Neuronal stem cell (in vitro differentiated cells): ENCODE results near the gene TTLL8.

Experiments used
- DNase-seq: peaks from one replicate; pipeline ENCODE4 v3.0.0-alpha.2; 2013; ENCODE audit warnings: low spot score
- H2AFZ ChIP-seq: one replicate; pipeline ENCODE4 v1.6.1; 2013; ENCODE audit warnings: mild to moderate bottlenecking, low read length, inconsistent platforms
- H2AK5ac ChIP-seq: 2 replicates; pipeline ENCODE4 v1.6.1; 2013; ENCODE audit warnings: low read depth, mild to moderate bottlenecking, inconsistent platforms, low read length, moderate library complexity, mixed read lengths
- H2BK120ac ChIP-seq: 2 replicates; pipeline ENCODE4 v1.6.1; 2013; ENCODE audit warnings: low read depth, mild to moderate bottlenecking, inconsistent platforms, low read length, moderate library complexity, mixed read lengths
- H2BK12ac ChIP-seq: one replicate; pipeline ENCODE4 v1.6.1; 2013; ENCODE audit warnings: low read length, inconsistent platforms
- H2BK15ac ChIP-seq: 2 replicates; pipeline ENCODE4 v1.6.1; 2013; ENCODE audit warnings: mild to moderate bottlenecking, low read length, inconsistent platforms, mixed read lengths
- H2BK5ac ChIP-seq: one replicate; pipeline ENCODE4 v1.6.1; 2013; ENCODE audit warnings: inconsistent platforms, mild to moderate bottlenecking, low read length, moderate library complexity
- H3K14ac ChIP-seq: one replicate; pipeline ENCODE4 v1.6.1; 2013; ENCODE audit warnings: low read length, inconsistent platforms
- H3K18ac ChIP-seq: 2 replicates; pipeline ENCODE4 v1.6.1; 2013; ENCODE audit warnings: low read length, inconsistent platforms
- H3K23ac ChIP-seq: 2 replicates; pipeline ENCODE4 v1.6.1; 2013; ENCODE audit warnings: low read depth, mild to moderate bottlenecking, mixed read lengths, low read length, inconsistent platforms; ENCODE audit not compliant: poor library complexity
- H3K27ac ChIP-seq: replicated peaks from 3 replicates; pipeline ENCODE4 v1.5.1; 2013; ENCODE audit warnings: low read length, inconsistent platforms
- H3K27me3 ChIP-seq, 3 experiments: 2 replicates each; pipeline ENCODE4 v1.6.1; 2013; ENCODE audit warnings: low read length in 3 of 3, mild to moderate bottlenecking in 2 of 3, inconsistent platforms in 1 of 3, low read depth in 1 of 3, mixed read lengths in 1 of 3, moderate library complexity in 1 of 3; ENCODE audit not compliant: control insufficient read depth in 3 of 3, insufficient read depth in 3 of 3
- H3K36me3 ChIP-seq, 2 donors: replicated peaks in 1 of 2; 2 replicates each; pipeline ENCODE4 v1.6.1; 2013; ENCODE audit warnings: low read length in 2 of 2; ENCODE audit not compliant: control insufficient read depth in 2 of 2, insufficient read depth in 2 of 2
- H3K4ac ChIP-seq: 2 replicates; pipeline ENCODE4 v1.6.1; 2013; ENCODE audit warnings: inconsistent platforms, mild to moderate bottlenecking, low read length, moderate library complexity
- H3K4me1 ChIP-seq, 2 donors: 1 replicate in 1 of 2; 2 replicates in 1 of 2; pipeline ENCODE4 v1.6.1; 2013; ENCODE audit warnings: low read length in 2 of 2, low read depth in 1 of 2; ENCODE audit not compliant: control insufficient read depth in 2 of 2, insufficient read depth in 1 of 2
- H3K4me2 ChIP-seq: one replicate; pipeline ENCODE4 v1.6.1; 2013; ENCODE audit warnings: mild to moderate bottlenecking, low read length, inconsistent platforms; ENCODE audit not compliant: insufficient read depth, poor library complexity, severe bottlenecking
- H3K4me3 ChIP-seq, 2 donors: 2 replicates each; pipeline ENCODE4 v1.5.1; 2013; ENCODE audit warnings: low read length in 2 of 2, mild to moderate bottlenecking in 2 of 2, inconsistent platforms in 1 of 2, moderate library complexity in 1 of 2
- H3K79me1 ChIP-seq: one replicate; pipeline ENCODE4 v1.6.1; 2013; ENCODE audit warnings: low read depth, mild to moderate bottlenecking, inconsistent platforms, low read length, moderate library complexity
- H3K9ac ChIP-seq: one replicate; pipeline ENCODE4 v1.6.1; 2013; ENCODE audit warnings: mild to moderate bottlenecking, low read depth, low read length, inconsistent platforms; ENCODE audit not compliant: poor library complexity
- H3K9me3 ChIP-seq, 2 donors: replicated peaks in 1 of 2; 2 replicates each; pipeline versions ENCODE3 to v1.6.1; 2013; ENCODE audit warnings: low read length in 2 of 2, mild to moderate bottlenecking in 2 of 2, inconsistent platforms in 1 of 2, low read depth in 1 of 2, mixed read lengths in 1 of 2, moderate library complexity in 1 of 2; ENCODE audit not compliant: control insufficient read depth in 2 of 2, insufficient read depth in 1 of 2
- H4K8ac ChIP-seq: one replicate; pipeline ENCODE4 v1.6.1; 2013; ENCODE audit warnings: low read depth, mild to moderate bottlenecking, inconsistent platforms, low read length, moderate library complexity
- H4K91ac ChIP-seq: one replicate; pipeline ENCODE4 v1.6.1; 2013; ENCODE audit warnings: low read length, low read depth, mild to moderate bottlenecking, inconsistent platforms; ENCODE audit not compliant: poor library complexity
- WGBS, 2 donors: extraction: QIAGEN DNeasy Blood & Tissue Kit; methylation state at CpG; one replicate each; pipeline ENCODE4 v1.1.7; 2013; ENCODE audit warnings: missing lambda C conversion rate in 2 of 2, mixed read lengths in 1 of 2; ENCODE audit not compliant: insufficient read length in 2 of 2, insufficient replicate concordance in 1 of 2; ENCODE audit errors: extremely low coverage in 2 of 2; 5-methylcytosine and 5-hydroxymethylcytosine counted together

TTLL8 gene

DNA sequence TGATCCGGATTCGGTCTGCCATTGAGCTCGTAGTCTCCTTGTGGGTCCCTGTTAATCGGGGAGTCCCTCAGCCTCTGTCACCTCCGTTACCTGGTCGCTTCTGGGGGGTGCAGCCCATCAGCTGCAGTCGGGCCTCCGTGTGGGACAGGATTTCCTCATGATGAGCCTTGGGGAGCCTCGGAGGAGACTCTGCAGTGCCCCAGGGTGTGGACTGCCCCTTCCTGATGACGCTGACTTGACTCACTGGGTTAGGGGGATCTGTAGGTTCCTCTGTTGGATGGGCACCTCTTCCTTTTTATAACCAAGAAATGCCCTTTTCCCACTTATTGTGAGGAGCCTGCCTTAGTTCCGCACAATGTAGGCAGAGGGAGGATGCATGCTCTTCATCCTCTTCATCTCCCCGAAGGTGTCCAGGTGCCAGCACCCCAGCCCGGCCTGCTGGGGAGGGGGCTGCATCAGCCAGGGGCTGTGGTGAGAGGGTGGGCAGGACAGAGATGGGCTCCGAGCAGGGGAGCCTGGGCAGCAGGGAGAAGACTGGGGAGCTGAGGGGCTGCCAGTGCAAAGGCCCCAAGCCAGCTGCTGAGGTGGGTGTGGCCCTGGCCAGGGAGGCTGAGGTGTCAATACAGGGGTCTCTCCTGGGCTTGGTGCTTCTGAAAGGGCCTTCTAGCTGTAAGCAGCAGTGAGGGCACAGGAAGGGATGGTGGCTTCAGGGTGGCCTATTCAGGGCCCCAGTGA lies 13.5 kb upstream of the TTLL8 start:
- no peak for DNase-seq

DNA sequence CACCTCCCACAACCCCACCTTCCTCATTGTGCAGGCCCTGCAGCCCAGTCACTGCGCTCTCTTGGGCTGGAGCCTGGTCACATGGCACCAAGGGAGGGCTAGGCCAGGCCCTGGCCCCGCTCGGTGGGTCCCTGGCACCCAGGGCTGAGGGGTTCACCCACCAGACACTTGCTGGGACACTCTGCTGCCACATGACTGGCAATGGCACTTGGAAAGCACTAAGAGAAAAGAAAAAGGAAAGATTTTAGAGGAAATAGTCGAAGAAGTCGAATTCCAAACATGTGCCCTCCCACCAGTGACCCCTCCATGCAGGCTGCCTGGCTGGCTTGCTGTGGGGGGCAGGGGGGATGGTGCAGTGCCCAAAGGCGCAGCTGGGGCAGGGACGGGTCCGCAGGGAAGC lies 12.3 kb upstream of the TTLL8 start:
- Histone ChIP-seq H3K9ac (peak overlapping the region; percentile 47), H2BK12ac (no peak overlapping the region), H3K27me3 (no peaks in the 10 kb centered on the region), H3K18ac (no peak overlapping the region), H4K8ac (no peak overlapping the region), H3K79me1 (no peaks in the 10 kb centered on the region), H3K4me1 (peaks cover 6 to 8% of the 10 kb centered on the region in 2 donors), H3K9me3 (no peaks in the 10 kb centered on the region), H2BK5ac (no peak overlapping the region), H2BK120ac (no peak overlapping the region), H3K23ac (no peak overlapping the region), H3K4me3 (no peak overlapping the region), H3K4ac (no peak overlapping the region), H2AFZ (no peak overlapping the region), H3K4me2 (no peak overlapping the region), H3K36me3 (no peaks in the 10 kb centered on the region), H2AK5ac (peak overlapping the region; percentile 11), H3K27ac (no peak overlapping the region), H2BK15ac (no peak overlapping the region), H4K91ac (no peak overlapping the region), H3K14ac (no peak overlapping the region)
- WGBS, 2 donors, result no CpG with 5 or more reads among the region's 8 CpGs
- DNase-seq, result no peak

More for the DNA sequence above, 13.5 kb upstream of the TTLL8 start:
- WGBS, 2 donors, result no CpG with 5 or more reads among the region's 14 CpGs
- no peaks in the 10 kb centered on the region for H3K36me3 ChIP-seq
- H3K14ac ChIP-seq, result no peak overlapping the region
- no peak overlapping the region for H3K4ac ChIP-seq
- no peak overlapping the region for H2BK12ac ChIP-seq
- no peak overlapping the region for H2AFZ ChIP-seq
- H3K4me3 ChIP-seq, result no peak overlapping the region
- peak overlapping the region; percentile 57 for H3K18ac ChIP-seq
- H3K4me2 ChIP-seq, result no peak overlapping the region
- H3K4me1 ChIP-seq, result peaks cover 8 to 10% of the 10 kb centered on the region in 2 donors
- no peak overlapping the region for H2BK120ac ChIP-seq
- H2BK5ac ChIP-seq, result no peak overlapping the region
- no peak overlapping the region for H3K9ac ChIP-seq
- H3K23ac ChIP-seq, result no peak overlapping the region
- H2AK5ac ChIP-seq, result peak overlapping the region; percentile 73
- H2BK15ac ChIP-seq, result no peak overlapping the region
- H3K79me1 ChIP-seq, result no peaks in the 10 kb centered on the region
- H3K27me3 ChIP-seq, result no peaks in the 10 kb centered on the region
- H3K27ac ChIP-seq, result no peak overlapping the region
- H4K8ac ChIP-seq, result no peak overlapping the region
- H3K9me3 ChIP-seq, result no peaks in the 10 kb centered on the region
- no peak overlapping the region for H4K91ac ChIP-seq

DNA sequence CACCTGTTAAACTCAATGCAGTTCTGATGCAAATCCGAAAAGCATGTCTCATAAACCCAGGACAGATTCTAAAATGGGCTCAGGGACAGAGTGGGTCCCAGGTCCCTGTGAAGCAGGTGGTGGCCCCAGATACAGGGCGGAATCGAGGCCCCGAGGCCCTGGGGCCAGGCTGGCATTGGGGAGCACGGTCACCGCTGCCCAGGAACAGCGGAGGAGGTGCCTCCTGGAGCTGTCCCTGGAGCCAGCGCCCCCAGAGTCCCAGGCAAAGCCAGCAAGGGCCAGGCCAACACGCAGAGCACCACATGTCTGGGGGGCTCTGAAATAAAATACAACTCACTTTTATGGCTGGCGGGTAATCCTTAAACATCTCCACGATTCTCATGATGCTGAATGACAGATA lies 10.0 kb upstream of the TTLL8 start:
- no peak overlapping the region for H2AFZ ChIP-seq
- H3K4me2 ChIP-seq, result no peak overlapping the region
- H2BK15ac ChIP-seq, result no peak overlapping the region
- no peak overlapping the region for H3K9ac ChIP-seq
- no peaks in the 10 kb centered on the region for H3K27me3 ChIP-seq
- H2BK120ac ChIP-seq, result peak overlapping the region; percentile 56
- H3K23ac ChIP-seq, result no peak overlapping the region
- H3K4ac ChIP-seq, result no peak overlapping the region
- no peak for DNase-seq
- H2BK5ac ChIP-seq, result no peak overlapping the region
- H3K79me1 ChIP-seq, result no peaks in the 10 kb centered on the region
- H3K36me3 ChIP-seq, result no peaks in the 10 kb centered on the region
- H2AK5ac ChIP-seq, result peak overlapping the region; percentile 81
- peak overlapping the region; percentile 8 for H3K18ac ChIP-seq
- H4K8ac ChIP-seq, result no peak overlapping the region
- H2BK12ac ChIP-seq, result no peak overlapping the region
- no peak overlapping the region for H3K27ac ChIP-seq
- peaks cover 0 to 4% of the 10 kb centered on the region in 2 donors for H3K4me1 ChIP-seq
- no peak overlapping the region for H3K14ac ChIP-seq
- WGBS, 2 donors, result no CpG with 5 or more reads among the region's 11 CpGs
- H3K4me3 ChIP-seq, result no peak overlapping the region
- no peak overlapping the region for H4K91ac ChIP-seq
- no peaks in the 10 kb centered on the region for H3K9me3 ChIP-seq

DNA sequence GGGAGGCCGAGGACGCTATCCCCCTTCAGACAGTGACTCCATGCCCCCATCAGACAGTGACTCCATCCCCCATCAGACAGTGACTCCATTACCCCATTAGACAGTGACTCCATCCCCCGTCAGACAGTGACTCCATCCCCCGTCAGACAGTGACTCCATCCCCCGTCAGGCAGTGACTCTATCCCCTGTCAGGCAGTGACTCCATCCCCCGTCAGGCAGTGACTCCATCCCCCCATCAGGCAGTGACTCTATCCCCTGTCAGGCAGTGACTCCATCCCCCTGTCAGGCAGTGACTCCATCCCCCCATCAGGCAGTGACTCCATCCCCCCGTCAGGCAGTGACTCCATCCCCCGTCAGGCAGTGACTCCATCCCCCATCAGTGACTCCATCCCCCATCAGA lies 9.1 kb upstream of the TTLL8 start:
- H2AFZ ChIP-seq, result no peak overlapping the region
- no peaks in the 10 kb centered on the region for H3K36me3 ChIP-seq
- no peak overlapping the region for H3K14ac ChIP-seq
- H3K4me1 ChIP-seq, result peaks cover 0 to 4% of the 10 kb centered on the region in 2 donors
- H2BK5ac ChIP-seq, result no peak overlapping the region
- no peak for DNase-seq
- no peak overlapping the region for H3K4me3 ChIP-seq
- H3K27me3 ChIP-seq, result no peaks in the 10 kb centered on the region
- H3K9ac ChIP-seq, result no peak overlapping the region
- H3K27ac ChIP-seq, result no peak overlapping the region
- no peak overlapping the region for H4K8ac ChIP-seq
- H3K79me1 ChIP-seq, result no peaks in the 10 kb centered on the region
- H3K4ac ChIP-seq, result no peak overlapping the region
- peak overlapping the region; percentile 3 for H3K23ac ChIP-seq
- no peaks in the 10 kb centered on the region for H3K9me3 ChIP-seq
- no peak overlapping the region for H4K91ac ChIP-seq
- H2BK120ac ChIP-seq, result no peak overlapping the region
- H3K18ac ChIP-seq, result no peak overlapping the region
- no CpG with 5 or more reads among the region's 8 CpGs for WGBS, 2 donors
- no peak overlapping the region for H2AK5ac ChIP-seq
- H2BK12ac ChIP-seq, result no peak overlapping the region
- H2BK15ac ChIP-seq, result no peak overlapping the region
- H3K4me2 ChIP-seq, result no peak overlapping the region
